Thyroid gland (tissue), 4 donors: ENCODE data around the gene IFT88. TPM values are rescaled to one million over a fixed set of nuclear protein-coding genes. Genes with fewer than 3 reads are reported as not detected.
"Not testable (repeated sequence)": the region's sequence is repeated elsewhere in the genome, so short reads cannot be mapped to it uniquely, and the experiment has no call there.

Experiments used
- DNase-seq, 2 donors: peaks; one replicate each; pipeline ENCODE4 v3.0.0-alpha.2; 2019
- H3K27ac ChIP-seq, 3 donors: fragments of 200-600 bp; sonication (generic); 1 replicate in 2 of 3; 2 replicates in 1 of 3; pipeline ENCODE4 v1.5.1; 2016 to 2019; ENCODE audit warnings: mild to moderate bottlenecking in 1 of 3, moderate library complexity in 1 of 3
- H3K27me3 ChIP-seq: fragments of 200-600 bp; sonication (generic); one replicate; pipeline ENCODE4 v1.5.1; 2019
- H3K36me3 ChIP-seq, 2 donors: fragments of 200-600 bp; sonication (generic); one replicate each; pipeline ENCODE4 v1.5.1; 2016 to 2019
- H3K4me1 ChIP-seq, 2 donors: fragments of 200-600 bp; sonication (generic); one replicate each; pipeline ENCODE4 v1.5.1; 2017 to 2019
- H3K4me3 ChIP-seq, 3 donors: fragments of 200-600 bp; sonication (generic); replicated peaks in 1 of 3; 1 replicate in 2 of 3; 2 replicates in 1 of 3; pipeline ENCODE4 v1.5.1; 2016; ENCODE audit warnings: mild to moderate bottlenecking in 1 of 3
- H3K9me3 ChIP-seq: fragments of 200-600 bp; sonication (generic); one replicate; pipeline ENCODE4 v1.5.1; 2017
- POLR2A ChIP-seq, 2 donors: fragments of 450-650 bp; IDR thresholded peaks; one replicate each; pipeline ENCODE4 v1.6.1; 2017; ENCODE audit warnings: antibody characterized with exemption in 2 of 2, mild to moderate bottlenecking in 2 of 2, moderate library complexity in 1 of 2
- WGBS, 2 donors: methylation state at CpG; one replicate each; pipeline ENCODE4 v1.1.5; 2017; 5-methylcytosine and 5-hydroxymethylcytosine counted together
- intact Hi-C: fragments of 100-400 bp; cut with DNase I; formaldehyde crosslinking; loops from one replicate; pipeline ENCODE4 v1.15.1; 2023
- total RNA-seq, 4 donors: library from RNA; depleted of rRNA; stranded (reverse); fragments of >200 nt; gene quantifications; one replicate each; pipeline ENCODE4 v1.2.3, GENCODE V29; 2016
- TF ChIP-seq, protein P1 (sequence below), 6 experiments: fragments of 200-600 bp in 3 of 6; fragments of 450-650 bp in 3 of 6; sonication (generic) in 3 of 6; IDR thresholded peaks; one replicate each; pipeline ENCODE4 v1.5.1; 2016 to 2019; ENCODE audit warnings: antibody characterized with exemption in 6 of 6, mild to moderate bottlenecking in 2 of 6, inconsistent platforms in 1 of 6, moderate library complexity in 1 of 6

The IFT88 gene
- total RNA-seq, 4 donors from 2014 or later, result 30.2 to 59.5 (median 42.2) TPM

- H3K27ac ChIP-seq, result peak overlapping the region in 2 of 3 donors; percentile 74 to 78
- peak; percentile 28 to 41 for DNase-seq
- no peaks in the 10 kb centered on the region for H3K36me3 ChIP-seq
- no peaks in the 10 kb centered on the region for H3K27me3 ChIP-seq
- intact Hi-C loops, result no loop called here
- H3K4me1 ChIP-seq, result peaks cover 12 to 43% of the 10 kb centered on the region in 2 donors
- WGBS, 2 donors, result 32 to 33% methylated on average over 2 of the region's 2 CpGs
- no peak for TF ChIP-seq POLR2A (IDR thresholded peaks at IDR 0.05)
- TF ChIP-seq, protein P1, sequence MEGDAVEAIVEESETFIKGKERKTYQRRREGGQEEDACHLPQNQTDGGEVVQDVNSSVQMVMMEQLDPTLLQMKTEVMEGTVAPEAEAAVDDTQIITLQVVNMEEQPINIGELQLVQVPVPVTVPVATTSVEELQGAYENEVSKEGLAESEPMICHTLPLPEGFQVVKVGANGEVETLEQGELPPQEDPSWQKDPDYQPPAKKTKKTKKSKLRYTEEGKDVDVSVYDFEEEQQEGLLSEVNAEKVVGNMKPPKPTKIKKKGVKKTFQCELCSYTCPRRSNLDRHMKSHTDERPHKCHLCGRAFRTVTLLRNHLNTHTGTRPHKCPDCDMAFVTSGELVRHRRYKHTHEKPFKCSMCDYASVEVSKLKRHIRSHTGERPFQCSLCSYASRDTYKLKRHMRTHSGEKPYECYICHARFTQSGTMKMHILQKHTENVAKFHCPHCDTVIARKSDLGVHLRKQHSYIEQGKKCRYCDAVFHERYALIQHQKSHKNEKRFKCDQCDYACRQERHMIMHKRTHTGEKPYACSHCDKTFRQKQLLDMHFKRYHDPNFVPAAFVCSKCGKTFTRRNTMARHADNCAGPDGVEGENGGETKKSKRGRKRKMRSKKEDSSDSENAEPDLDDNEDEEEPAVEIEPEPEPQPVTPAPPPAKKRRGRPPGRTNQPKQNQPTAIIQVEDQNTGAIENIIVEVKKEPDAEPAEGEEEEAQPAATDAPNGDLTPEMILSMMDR (IDR thresholded peaks at IDR 0.05), result no peak
- H3K9me3 ChIP-seq, result no peaks in the 10 kb centered on the region
- H3K4me3 ChIP-seq, result no peak overlapping the region
Measured at GRCh38 chr13:20672772-20673171, 105.8 kb downstream of the IFT88 start.

GRCh38 chr13:20673715-20674114 is 106.8 kb downstream of the IFT88 start:
- no peak for DNase-seq
- no peak for TF ChIP-seq POLR2A (IDR thresholded peaks at IDR 0.05)
- TF ChIP-seq, protein P1 (IDR thresholded peaks at IDR 0.05), result no peak
- Histone ChIP-seq H3K36me3 (no peaks in the 10 kb centered on the region), H3K27me3 (no peaks in the 10 kb centered on the region), H3K9me3 (no peaks in the 10 kb centered on the region), H3K4me1 (peaks cover 12 to 48% of the 10 kb centered on the region in 2 donors), H3K4me3 (no peak overlapping the region), H3K27ac (peak overlapping the region in 2 of 3 donors; percentile 74 to 78)
- 32 to 43% methylated on average over 5 of the region's 5 CpGs for WGBS, 2 donors
- intact Hi-C loops, result no loop called here

- Histone ChIP-seq H3K27me3 (no peaks in the 10 kb centered on the region), H3K4me1 (peaks cover 15 to 47% of the 10 kb centered on the region in 2 donors), H3K9me3 (no peaks in the 10 kb centered on the region), H3K4me3 (no peak overlapping the region), H3K27ac (no peak overlapping the region), H3K36me3 (no peaks in the 10 kb centered on the region)
- intact Hi-C loops, result no loop called here
- no peak for DNase-seq
- TF ChIP-seq, protein P1 (IDR thresholded peaks at IDR 0.05), result no peak
- no peak for TF ChIP-seq POLR2A (IDR thresholded peaks at IDR 0.05)
- WGBS, 2 donors, result 89 to 95% methylated on average over 2 of the region's 2 CpGs
Measured at GRCh38 chr13:20676213-20676612, 109.3 kb downstream of the IFT88 start.

DNA sequence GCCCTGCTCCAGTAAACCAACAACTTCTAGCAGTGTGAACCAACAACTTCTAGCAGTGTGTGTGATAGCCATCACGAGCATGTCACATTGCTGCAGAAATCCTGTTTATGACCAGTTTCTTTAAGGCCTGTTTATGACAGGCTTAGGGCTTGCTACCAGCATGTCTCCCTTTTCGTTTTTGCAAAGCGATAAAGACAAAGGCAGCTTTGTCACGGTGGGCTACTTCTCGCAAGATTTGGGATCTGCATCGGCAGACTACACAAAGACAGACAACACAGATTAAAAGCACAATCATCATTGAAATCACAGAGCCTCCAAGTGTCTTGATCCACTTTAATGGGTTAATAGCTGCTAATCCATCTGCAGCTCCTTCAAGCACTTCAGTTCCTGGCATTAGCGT is 111.6 kb downstream of the IFT88 start:
- DNase-seq, result peak; percentile 3 to 36
- H3K9me3 ChIP-seq, H3K4me3 ChIP-seq, H3K27ac ChIP-seq, H3K36me3 ChIP-seq, H3K27me3 ChIP-seq, intact Hi-C loops: not testable (repeated sequence)
- H3K4me1 ChIP-seq, result peaks cover 3 to 33% of the 10 kb centered on the region in 2 donors
- WGBS, 2 donors, result 37 to 52% methylated on average over 7 of the region's 7 CpGs

DNA sequence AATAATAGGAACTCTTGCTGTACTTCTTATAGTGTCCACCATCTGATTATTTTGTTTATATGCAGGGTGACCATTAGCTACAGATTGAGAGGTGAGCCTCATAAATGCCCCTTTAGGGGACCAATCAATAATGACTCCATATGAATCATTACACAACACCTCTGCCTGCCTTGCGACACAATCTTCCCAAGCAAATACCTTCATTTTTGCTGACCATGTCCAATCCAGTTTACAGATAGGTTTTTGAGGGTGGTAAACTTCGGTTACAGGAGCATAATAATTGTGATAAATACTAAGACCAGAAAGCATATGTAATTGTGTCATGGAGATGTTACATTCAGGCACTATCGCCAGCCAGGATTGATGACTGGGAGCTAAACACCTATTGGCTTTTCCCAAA is 112.9 kb downstream of the IFT88 start:
- intact Hi-C loops, result no loop called here
- no peaks in the 10 kb centered on the region for H3K9me3 ChIP-seq
- H3K27ac ChIP-seq, result no peak overlapping the region
- no peaks in the 10 kb centered on the region for H3K36me3 ChIP-seq
- H3K4me3 ChIP-seq, result no peak overlapping the region
- no peak for DNase-seq
- peaks cover 3 to 26% of the 10 kb centered on the region in 2 donors for H3K4me1 ChIP-seq
- TF ChIP-seq POLR2A (IDR thresholded peaks at IDR 0.05), result no peak
- TF ChIP-seq, protein P1 (IDR thresholded peaks at IDR 0.05), result no peak
- no peaks in the 10 kb centered on the region for H3K27me3 ChIP-seq
- WGBS, 2 donors, result 63 to 85% methylated on average over 3 of the region's 3 CpGs
